Kidney (tissue), 14 donors: ENCODE measurements around the gene NEDD8. TPM values are rescaled to one million over a fixed set of nuclear protein-coding genes. Genes with fewer than 3 reads are reported as not detected.

Source experiments
- DNase-seq, 5 donors: peaks; one replicate each; pipeline ENCODE4 v3.0.0-alpha.2; 2013 to 2020
- FAIRE-seq: peaks from 2 replicates; lab custom pipeline; 2012; peaks lifted over from hg19 to GRCh38; lab: Jason Lieb, UNC
- H3K27ac ChIP-seq, 2 donors: one replicate each; pipeline ENCODE4 v1.7.0; 2013; ENCODE audit warnings: low read depth in 2 of 2, low read length in 2 of 2, inconsistent platforms in 1 of 2
- H3K27me3 ChIP-seq: one replicate; pipeline ENCODE4 v1.7.1; 2013; ENCODE audit warnings: low read length, inconsistent platforms; ENCODE audit not compliant: control insufficient read depth, insufficient read depth
- H3K36me3 ChIP-seq, 3 donors: one replicate each; pipeline versions ENCODE4 v1.7.0 to v1.7.1; 2013; ENCODE audit warnings: low read length in 3 of 3, control low read depth in 1 of 3, inconsistent platforms in 1 of 3; ENCODE audit not compliant: insufficient read depth in 3 of 3, control insufficient read depth in 2 of 3
- H3K4me1 ChIP-seq, 3 donors: one replicate each; pipeline versions ENCODE4 v1.7.0 to v1.7.1; 2013; ENCODE audit warnings: low read length in 3 of 3, inconsistent platforms in 1 of 3, low read depth in 1 of 3; ENCODE audit not compliant: control insufficient read depth in 2 of 3, insufficient read depth in 2 of 3
- H3K4me3 ChIP-seq, 3 donors: one replicate each; pipeline versions ENCODE4 v1.7.0 to v1.8.1; 2013; ENCODE audit warnings: low read length in 3 of 3, control low read depth in 1 of 3, inconsistent platforms in 1 of 3
- H3K9ac ChIP-seq, 3 donors: one replicate each; pipeline versions ENCODE4 v1.7.0 to v1.7.1; 2013; ENCODE audit warnings: low read length in 3 of 3, control low read depth in 1 of 3, inconsistent platforms in 1 of 3
- H3K9me3 ChIP-seq, 3 donors: one replicate each; pipeline versions ENCODE4 v1.7.0 to v1.7.1; 2013; ENCODE audit warnings: low read length in 3 of 3, control low read depth in 1 of 3, inconsistent platforms in 1 of 3; ENCODE audit not compliant: control insufficient read depth in 2 of 3, insufficient read depth in 1 of 3
- CTCF ChIP-seq: IDR thresholded peaks from 3 replicates; pipeline ENCODE4 v1.5.1; 2012; ENCODE audit warnings: mild to moderate bottlenecking, moderate library complexity, borderline replicate concordance; ENCODE audit not compliant: insufficient read depth; ENCODE audit errors: extremely low read depth
- intact Hi-C: fragments of 100-400 bp; cut with DNase I; formaldehyde crosslinking; loops from one replicate; pipeline ENCODE4 v1.11.1; 2022
- polyA plus RNA-seq: library from polyadenylated mRNA; stranded (reverse); fragments of 350-450 nt; fragmentation: Illumina TruSeq; extraction: RNeasy Lipid Tissue Mini Kit (QIAGEN cat#74804); gene quantifications from one replicate; pipeline ENCODE4 v1.2.3, GENCODE V29; 2014; ENCODE audit warnings: low read depth, low replicate concordance; ENCODE audit not compliant: insufficient read depth
- total RNA-seq: library from RNA; stranded (reverse); fragmentation: NEBNext Ultra II Directional; extraction: Animal tissue kit (Norgen Biotek cat#: 25700); gene quantifications from one replicate; pipeline ENCODE4 v1.2.1, GENCODE V29; 2021
- donor health status: control.
- donor health status: control.
- donor health status: control.
- donor health status: control.
- donor health status: control.
- donor health status: DM: yes; HTN: yes; CAD: no.
- donor health status: Normal renal cell carcinoma (clear cell type).

NEDD8 gene
- total and polyA plus RNA-seq, 2 donors from 2014 or later: 145 to 439 TPM

GRCh38 chr14:24237463-24237955 lies 5.3 kb upstream of the NEDD8 start:
- FAIRE-seq (no peak), DNase-seq (no peak)
- intact Hi-C loops: no loop called here
- Histone ChIP-seq H3K36me3 (peaks cover 8 to 49% (median 42%) of the 10 kb centered on the region in 3 donors), H3K9ac (no peak overlapping the region), H3K27me3 (no peaks in the 10 kb centered on the region), H3K27ac (no peak overlapping the region), H3K4me1 (peaks cover 0 to 38% (median 22%) of the 10 kb centered on the region in 3 donors), H3K9me3 (no peaks in the 10 kb centered on the region), H3K4me3 (no peak overlapping the region)
- no peak for TF ChIP-seq CTCF

GRCh38 chr14:24236689-24237462 lies 4.7 kb upstream of the NEDD8 start:
- FAIRE-seq (no peak), DNase-seq (no peak)
- TF ChIP-seq CTCF: no peak
- H3K27me3 ChIP-seq: no peaks in the 10 kb centered on the region
- no peak overlapping the region for H3K9ac ChIP-seq
- intact Hi-C loops: no loop called here
- no peak overlapping the region for H3K4me3 ChIP-seq
- H3K36me3 ChIP-seq: peaks cover 8 to 49% (median 42%) of the 10 kb centered on the region in 3 donors
- peaks cover 0 to 38% (median 22%) of the 10 kb centered on the region in 3 donors for H3K4me1 ChIP-seq
- H3K27ac ChIP-seq: no peak overlapping the region
- no peaks in the 10 kb centered on the region for H3K9me3 ChIP-seq

- no peak overlapping the region for H3K4me3 ChIP-seq
- no peak for DNase-seq
- peaks cover 8 to 48% (median 41%) of the 10 kb centered on the region in 3 donors for H3K36me3 ChIP-seq
- peaks cover 0 to 38% (median 26%) of the 10 kb centered on the region in 3 donors for H3K4me1 ChIP-seq
- H3K9ac ChIP-seq: no peak overlapping the region
- H3K9me3 ChIP-seq: no peaks in the 10 kb centered on the region
- H3K27ac ChIP-seq: no peak overlapping the region
- TF ChIP-seq CTCF: no peak
- H3K27me3 ChIP-seq: no peaks in the 10 kb centered on the region
- intact Hi-C loops: no loop called here
- FAIRE-seq: no peak
These were observed 3.9 kb upstream of the NEDD8 start for GRCh38 chr14:24235804-24236688.
